ENCODE measurements around the gene NPR2.

Gene NPR2

GRCh38 chr9:35856206-35856605, 64.8 kb downstream of the NPR2 start:
- no peak for TF ChIP-seq CTCF (conservative IDR thresholded peaks at IDR 0.05; ENCODE audit: low read depth)
- DNase-seq (ENCODE audit: low spot score): no peak
- no peak overlapping the region for H3K27ac ChIP-seq
- ChIA-PET POLR2A (ENCODE audit: low non-redundant PET) (no interaction called here), CTCF (interaction anchor here (0.6 to 1.2 kb wide), 2 partner anchors 26 to 45 kb away, joined by 5 to 7 read pairs; no protein-coding TSS in a partner anchor)

- ChIA-PET POLR2A (ENCODE audit: low non-redundant PET) (interaction anchor here (0.6 kb wide), 1 partner anchor 381 kb away, joined by 3 read pairs; no protein-coding TSS in a partner anchor), CTCF (interaction anchor here (0.8 kb wide), 1 partner anchor 89 kb away, joined by 3 read pairs; no protein-coding TSS in a partner anchor)
- H3K27ac ChIP-seq: no peak overlapping the region
Observed at GRCh38 chr9:35856882-35857281, 65.5 kb downstream of the NPR2 start.

GRCh38 chr9:35858458-35858857, 67.1 kb downstream of the NPR2 start:
- ChIA-PET POLR2A (ENCODE audit: low non-redundant PET) (no interaction called here), CTCF (interaction anchor here (0.7 to 1.1 kb wide), 2 partner anchors 20 to 49 kb away, joined by 3 read pairs; no protein-coding TSS in a partner anchor)
- TF ChIP-seq CTCF (conservative IDR thresholded peaks at IDR 0.05; ENCODE audit: low read depth): no peak
- no peak for DNase-seq (ENCODE audit: low spot score)
- no peak overlapping the region for H3K27ac ChIP-seq

More at GRCh38 chr9:35856882-35857281, 65.5 kb downstream of the NPR2 start:
- no peak for DNase-seq (ENCODE audit: low spot score)
- TF ChIP-seq CTCF (conservative IDR thresholded peaks at IDR 0.05; ENCODE audit: low read depth): no peak
